Stimulated activated naive CD4-positive, alpha-beta T cell treated with Interleukin-2 at 50 U/mL for 16 hours (primary cell): ENCODE results near the gene LAMA3.

Source experiments
- DNase-seq: peaks from one replicate; lab custom pipeline; 2025; lab: John Stamatoyannopoulos, UW

The LAMA3 gene

GRCh38 chr18:23912356-23912755, 223.1 kb downstream of the LAMA3 start:
- DNase-seq, result no peak

- DNase-seq, result no peak
Observed at GRCh38 chr18:23916338-23916737, 227.1 kb downstream of the LAMA3 start.

- DNase-seq, result peak; percentile 73
Observed at GRCh38 chr18:23918395-23919032, 229.3 kb downstream of the LAMA3 start.

GRCh38 chr18:23920054-23920453, 230.8 kb downstream of the LAMA3 start:
- DNase-seq, result peak; percentile 9

- DNase-seq, result no peak
Observed at GRCh38 chr18:23921716-23922285, 232.5 kb downstream of the LAMA3 start.

- no peak for DNase-seq
Observed at GRCh38 chr18:23922939-23923338, 233.7 kb downstream of the LAMA3 start.

GRCh38 chr18:23924813-23925212, 235.6 kb downstream of the LAMA3 start:
- DNase-seq, result no peak

- no peak for DNase-seq
Observed at GRCh38 chr18:23926571-23926970, 237.3 kb downstream of the LAMA3 start.

GRCh38 chr18:23927821-23928746, 238.8 kb downstream of the LAMA3 start:
- no peak for DNase-seq

GRCh38 chr18:23929362-23929930, 240.2 kb downstream of the LAMA3 start:
- DNase-seq, result no peak

- no peak for DNase-seq
Observed at GRCh38 chr18:23930002-23930401, 240.7 kb downstream of the LAMA3 start.

GRCh38 chr18:23932385-23933067, 243.3 kb downstream of the LAMA3 start:
- DNase-seq, result no peak

- no peak for DNase-seq
Observed at GRCh38 chr18:23933407-23933806, 244.2 kb downstream of the LAMA3 start.

GRCh38 chr18:23934252-23934651, 245.0 kb downstream of the LAMA3 start:
- no peak for DNase-seq

GRCh38 chr18:23934863-23935262, 245.6 kb downstream of the LAMA3 start:
- no peak for DNase-seq

GRCh38 chr18:23935804-23936203, 246.6 kb downstream of the LAMA3 start:
- DNase-seq, result no peak

- no peak for DNase-seq
Observed at GRCh38 chr18:23936381-23936958, 247.2 kb downstream of the LAMA3 start.

GRCh38 chr18:23938043-23938756, 248.9 kb downstream of the LAMA3 start:
- DNase-seq, result no peak

GRCh38 chr18:23938901-23939341, 249.7 kb downstream of the LAMA3 start:
- DNase-seq, result no peak

GRCh38 chr18:23939366-23939765, 250.1 kb downstream of the LAMA3 start:
- no peak for DNase-seq

- no peak for DNase-seq
Observed at GRCh38 chr18:23939896-23940295, 250.6 kb downstream of the LAMA3 start.
